Gastroesophageal sphincter (tissue), 4 donors: ENCODE measurements around the gene BRD3. TPM values are rescaled to one million over a fixed set of nuclear protein-coding genes. Genes with fewer than 3 reads are reported as not detected.
"Not testable (repeated sequence)": the region's sequence is repeated elsewhere in the genome, so short reads cannot be mapped to it uniquely, and the experiment has no call there.

Source experiments
- ATAC-seq: fragments of 150-250 bp; one replicate; pipeline ENCODE4 v1.9.1; 2016; ENCODE audit warnings: mild to moderate bottlenecking, moderate library complexity
- H3K27ac ChIP-seq, 4 donors: fragments of 200-600 bp; sonication (generic) in 3 of 4; 1 replicate in 3 of 4; 2 replicates in 1 of 4; pipeline ENCODE4 v1.5.1; 2016 to 2019
- H3K27me3 ChIP-seq: fragments of 200-600 bp; sonication (generic); one replicate; pipeline ENCODE4 v1.5.1; 2019
- H3K36me3 ChIP-seq, 2 donors: fragments of 200-600 bp; sonication (generic); one replicate each; pipeline ENCODE4 v1.5.1; 2019; ENCODE audit warnings: control low read depth in 1 of 2
- H3K4me1 ChIP-seq, 3 donors: fragments of 200-600 bp; sonication (generic); 1 replicate in 2 of 3; 2 replicates in 1 of 3; pipeline ENCODE4 v1.5.1; 2016 to 2019; ENCODE audit warnings: control low read depth in 2 of 3
- H3K4me3 ChIP-seq, 2 donors: fragments of 200-600 bp; sonication (generic); one replicate each; pipeline ENCODE4 v1.5.1; 2019; ENCODE audit warnings: mild to moderate bottlenecking in 1 of 2, moderate library complexity in 1 of 2
- H3K9me3 ChIP-seq, 3 donors: fragments of 200-600 bp; sonication (generic); one replicate each; pipeline ENCODE4 v1.5.1; 2017 to 2019; ENCODE audit warnings: control low read depth in 2 of 3
- EP300 ChIP-seq: sonication (generic); formaldehyde crosslinking; IDR thresholded peaks from one replicate; pipeline ENCODE4 v1.6.1; 2017; ENCODE audit warnings: antibody characterized with exemption, mild to moderate bottlenecking
- POLR2A ChIP-seq, 2 donors: fragments of 450-650 bp; IDR thresholded peaks; one replicate each; pipeline ENCODE4 v1.6.1; 2017; ENCODE audit warnings: antibody characterized with exemption in 2 of 2, mild to moderate bottlenecking in 2 of 2, moderate library complexity in 1 of 2
- POLR2AphosphoS5 ChIP-seq: sonication (generic); formaldehyde crosslinking; IDR thresholded peaks from one replicate; pipeline ENCODE4 v1.6.1; 2017; ENCODE audit warnings: antibody characterized with exemption
- WGBS, 2 donors: methylation state at CpG; one replicate each; pipeline ENCODE4 v1.1.5; 2018; ENCODE audit warnings: low coverage in 1 of 2; 5-methylcytosine and 5-hydroxymethylcytosine counted together
- total RNA-seq, 4 donors: library from RNA; depleted of rRNA; stranded (reverse); fragments of >200 nt; gene quantifications; one replicate each; pipeline ENCODE4 v1.1.0, GENCODE V29; 2016
- TF ChIP-seq, protein P1 (sequence below), 4 experiments: fragments of 200-600 bp in 2 of 4; fragments of 450-650 bp in 2 of 4; sonication (generic) in 1 of 4; IDR thresholded peaks; one replicate each; pipeline ENCODE4 v1.5.1; 2017 to 2019; ENCODE audit warnings: antibody characterized with exemption in 4 of 4, mild to moderate bottlenecking in 2 of 4, moderate library complexity in 2 of 4

Gene BRD3
- total RNA-seq, 4 donors from 2014 or later, result 22.2 to 38.9 (median 27.2) TPM

GRCh38 chr9:134088063-134088725, 20.4 kb upstream of the BRD3 start:
- TF ChIP-seq, protein P1, sequence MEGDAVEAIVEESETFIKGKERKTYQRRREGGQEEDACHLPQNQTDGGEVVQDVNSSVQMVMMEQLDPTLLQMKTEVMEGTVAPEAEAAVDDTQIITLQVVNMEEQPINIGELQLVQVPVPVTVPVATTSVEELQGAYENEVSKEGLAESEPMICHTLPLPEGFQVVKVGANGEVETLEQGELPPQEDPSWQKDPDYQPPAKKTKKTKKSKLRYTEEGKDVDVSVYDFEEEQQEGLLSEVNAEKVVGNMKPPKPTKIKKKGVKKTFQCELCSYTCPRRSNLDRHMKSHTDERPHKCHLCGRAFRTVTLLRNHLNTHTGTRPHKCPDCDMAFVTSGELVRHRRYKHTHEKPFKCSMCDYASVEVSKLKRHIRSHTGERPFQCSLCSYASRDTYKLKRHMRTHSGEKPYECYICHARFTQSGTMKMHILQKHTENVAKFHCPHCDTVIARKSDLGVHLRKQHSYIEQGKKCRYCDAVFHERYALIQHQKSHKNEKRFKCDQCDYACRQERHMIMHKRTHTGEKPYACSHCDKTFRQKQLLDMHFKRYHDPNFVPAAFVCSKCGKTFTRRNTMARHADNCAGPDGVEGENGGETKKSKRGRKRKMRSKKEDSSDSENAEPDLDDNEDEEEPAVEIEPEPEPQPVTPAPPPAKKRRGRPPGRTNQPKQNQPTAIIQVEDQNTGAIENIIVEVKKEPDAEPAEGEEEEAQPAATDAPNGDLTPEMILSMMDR (IDR thresholded peaks at IDR 0.05), result no peak
- TF ChIP-seq EP300 (no peak), POLR2AphosphoS5 (no peak), POLR2A (IDR thresholded peaks at IDR 0.05) (no peak)
- Histone ChIP-seq H3K4me1 (no peaks in the 10 kb centered on the region), H3K4me3 (no peak overlapping the region), H3K27ac (no peak overlapping the region), H3K27me3 (peaks cover 4% of the 10 kb centered on the region), H3K9me3 (peaks cover 0 to 28% (median 0%) of the 10 kb centered on the region in 3 donors), H3K36me3 (no peaks in the 10 kb centered on the region)
- ATAC-seq, result no peak
- WGBS, 2 donors, result 87 to 100% methylated on average over 1 to 8 of the region's 14 CpGs

GRCh38 chr9:134085674-134086073, 17.8 kb upstream of the BRD3 start:
- Histone ChIP-seq H3K4me1 (no peaks in the 10 kb centered on the region), H3K27ac (no peak overlapping the region), H3K4me3 (no peak overlapping the region), H3K9me3 (peaks cover 0 to 18% (median 0%) of the 10 kb centered on the region in 3 donors), H3K36me3 (no peaks in the 10 kb centered on the region), H3K27me3 (peaks cover 13% of the 10 kb centered on the region)
- no peak for TF ChIP-seq EP300
- TF ChIP-seq POLR2A (IDR thresholded peaks at IDR 0.05), result no peak
- TF ChIP-seq, protein P1 (IDR thresholded peaks at IDR 0.05), result no peak
- no peak for TF ChIP-seq POLR2AphosphoS5
- WGBS, 2 donors, result 100% methylated on average over 2 of the region's 2 CpGs
- no peak for ATAC-seq

DNA sequence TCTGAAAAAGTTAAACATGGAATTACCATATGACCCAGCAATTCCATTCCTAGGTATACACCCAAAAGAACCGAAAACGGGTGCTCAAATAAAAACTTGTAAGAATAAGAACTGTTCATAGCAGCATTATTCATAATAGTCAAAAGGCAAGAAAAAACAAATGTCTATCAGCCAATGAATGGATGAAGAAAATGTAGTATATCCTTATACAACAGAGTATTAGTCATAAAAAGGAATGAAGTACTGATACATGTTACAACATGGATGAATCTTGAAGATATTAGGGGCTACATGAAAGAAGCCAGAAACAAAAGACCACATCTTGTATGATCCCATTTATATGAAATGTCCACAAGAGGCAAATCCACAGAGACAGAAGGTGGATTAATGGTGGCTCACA, 15.6 kb upstream of the BRD3 start:
- Histone ChIP-seq H3K4me1 (no peaks in the 10 kb centered on the region), H3K27me3 (peaks cover 13% of the 10 kb centered on the region), H3K4me3 (no peak overlapping the region), H3K9me3 (peaks cover 0 to 28% (median 0%) of the 10 kb centered on the region in 3 donors), H3K27ac (no peak overlapping the region), H3K36me3 (no peaks in the 10 kb centered on the region)
- WGBS, 2 donors, result 90 to 92% methylated on average over 2 of the region's 2 CpGs
- ATAC-seq, result no peak
- no peak for TF ChIP-seq POLR2A (IDR thresholded peaks at IDR 0.05)
- TF ChIP-seq EP300, result no peak
- no peak for TF ChIP-seq POLR2AphosphoS5
- TF ChIP-seq, protein P1 (IDR thresholded peaks at IDR 0.05), result no peak

- no peaks in the 10 kb centered on the region for H3K4me1 ChIP-seq
- peaks cover 14% of the 10 kb centered on the region for H3K27me3 ChIP-seq
- no peaks in the 10 kb centered on the region for H3K36me3 ChIP-seq
- no peak overlapping the region for H3K4me3 ChIP-seq
- 0 to 15% methylated on average over 1 of the region's 1 CpG for WGBS, 2 donors
- no peak overlapping the region for H3K27ac ChIP-seq
- ATAC-seq, result no peak
- peaks cover 0 to 41% (median 0%) of the 10 kb centered on the region in 3 donors for H3K9me3 ChIP-seq
- TF ChIP-seq POLR2A (IDR thresholded peaks at IDR 0.05), result no peak
- TF ChIP-seq EP300, result no peak
- TF ChIP-seq, protein P1 (IDR thresholded peaks at IDR 0.05), result no peak
- no peak for TF ChIP-seq POLR2AphosphoS5
Measured at GRCh38 chr9:134076644-134077043, 8.8 kb upstream of the BRD3 start.

- not testable (repeated sequence) for H3K36me3 ChIP-seq, H3K27ac ChIP-seq, H3K27me3 ChIP-seq, H3K4me1 ChIP-seq, H3K4me3 ChIP-seq, ATAC-seq
- WGBS, 2 donors, result no CpG with 5 or more reads among the region's 31 CpGs
- H3K9me3 ChIP-seq, result peaks cover 0 to 41% (median 0%) of the 10 kb centered on the region in 3 donors
Measured at GRCh38 chr9:134075689-134076088, 7.9 kb upstream of the BRD3 start.
